HL-60/S4 (cell line): ENCODE data around the gene FGG.
"Not testable (repeated sequence)": the region's sequence is repeated elsewhere in the genome, so short reads cannot be mapped to it uniquely, and the experiment has no call there.

Source experiments
- in situ Hi-C: fragments of 300-500 bp; cut with MboI; formaldehyde crosslinking; loops from 2 replicates; pipeline ENCODE4 v1.14.3; 2022; ENCODE audit warnings: low sequenced_read_pairs

The FGG gene

DNA sequence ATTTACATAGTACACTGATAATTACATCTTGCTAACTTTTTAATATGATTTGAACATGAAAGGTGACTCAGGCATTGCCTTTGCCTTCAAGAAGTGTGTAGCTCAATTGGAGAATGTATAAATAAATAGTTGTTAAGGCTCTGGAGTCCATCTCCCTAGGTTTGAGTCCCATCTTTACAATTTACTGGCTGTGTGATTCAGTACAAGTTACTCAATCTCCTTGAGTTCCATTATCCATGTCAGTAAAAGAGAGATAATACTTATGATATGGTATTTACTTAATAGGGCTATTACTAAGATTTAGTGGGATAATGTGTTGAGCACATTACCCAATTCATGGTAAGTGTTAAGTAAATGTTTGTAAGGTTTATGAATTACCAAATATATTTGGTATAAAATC is 1.9 kb upstream of the FGG start:
- in situ Hi-C loops = no loop called here

DNA sequence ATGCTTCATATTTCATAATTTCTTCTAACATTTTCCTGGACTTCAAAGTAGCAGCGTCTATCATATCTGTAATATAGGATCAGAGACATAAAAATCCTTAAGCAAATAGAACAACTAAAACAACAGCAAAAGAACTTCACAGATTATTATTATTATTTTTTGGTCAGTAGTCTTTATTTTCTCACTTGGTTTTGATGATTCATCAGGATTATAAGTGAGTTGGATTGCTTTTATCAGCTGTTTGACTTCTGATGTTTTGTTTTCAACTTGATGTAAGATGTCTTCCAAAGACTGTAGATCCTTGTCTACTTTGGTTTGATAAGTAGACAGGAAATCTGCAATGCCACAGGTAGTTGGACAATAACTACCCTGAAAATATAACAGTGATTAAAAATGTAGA is 623 bp downstream of the FGG start:
- in situ Hi-C loops = no loop called here

DNA sequence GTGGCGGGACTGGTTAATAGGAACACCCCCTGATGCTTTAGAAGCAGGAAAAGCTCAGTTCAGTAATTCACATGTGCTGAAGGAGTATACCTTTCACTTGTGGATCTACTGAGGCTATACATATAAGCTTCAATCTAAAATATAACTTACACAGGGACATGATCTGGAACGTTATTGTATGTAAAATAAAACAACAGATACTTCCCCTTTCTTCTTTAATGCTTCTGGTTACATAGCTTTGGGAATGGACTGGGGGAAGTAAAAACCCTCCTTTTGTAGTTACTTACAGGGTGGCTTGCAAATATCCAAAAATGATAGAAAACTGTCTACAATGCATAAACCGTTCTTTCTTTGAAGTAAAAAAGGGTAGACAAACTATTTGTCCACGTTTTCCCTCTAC is 1.9 kb downstream of the FGG start:
- in situ Hi-C loops = no loop called here

DNA sequence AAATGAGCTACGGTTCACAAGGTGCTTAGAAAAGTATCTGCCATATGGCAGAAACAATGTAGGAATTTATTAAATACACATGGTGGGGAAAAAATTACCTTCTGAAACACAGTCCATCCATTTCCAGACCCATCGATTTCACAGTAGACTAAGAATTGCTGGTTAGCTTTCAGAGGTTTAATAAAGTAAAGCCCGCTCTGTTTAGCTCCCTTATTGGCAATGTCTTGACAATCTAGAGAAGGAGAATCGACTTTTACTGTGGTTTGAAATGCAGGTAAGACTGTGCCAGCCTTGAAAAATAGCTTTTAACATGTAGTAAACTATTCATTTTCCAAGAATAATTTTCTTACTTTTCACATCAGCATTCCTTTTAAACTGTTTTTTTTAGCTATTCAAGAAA is 2.9 kb downstream of the FGG start:
- in situ Hi-C loops = no loop called here

DNA sequence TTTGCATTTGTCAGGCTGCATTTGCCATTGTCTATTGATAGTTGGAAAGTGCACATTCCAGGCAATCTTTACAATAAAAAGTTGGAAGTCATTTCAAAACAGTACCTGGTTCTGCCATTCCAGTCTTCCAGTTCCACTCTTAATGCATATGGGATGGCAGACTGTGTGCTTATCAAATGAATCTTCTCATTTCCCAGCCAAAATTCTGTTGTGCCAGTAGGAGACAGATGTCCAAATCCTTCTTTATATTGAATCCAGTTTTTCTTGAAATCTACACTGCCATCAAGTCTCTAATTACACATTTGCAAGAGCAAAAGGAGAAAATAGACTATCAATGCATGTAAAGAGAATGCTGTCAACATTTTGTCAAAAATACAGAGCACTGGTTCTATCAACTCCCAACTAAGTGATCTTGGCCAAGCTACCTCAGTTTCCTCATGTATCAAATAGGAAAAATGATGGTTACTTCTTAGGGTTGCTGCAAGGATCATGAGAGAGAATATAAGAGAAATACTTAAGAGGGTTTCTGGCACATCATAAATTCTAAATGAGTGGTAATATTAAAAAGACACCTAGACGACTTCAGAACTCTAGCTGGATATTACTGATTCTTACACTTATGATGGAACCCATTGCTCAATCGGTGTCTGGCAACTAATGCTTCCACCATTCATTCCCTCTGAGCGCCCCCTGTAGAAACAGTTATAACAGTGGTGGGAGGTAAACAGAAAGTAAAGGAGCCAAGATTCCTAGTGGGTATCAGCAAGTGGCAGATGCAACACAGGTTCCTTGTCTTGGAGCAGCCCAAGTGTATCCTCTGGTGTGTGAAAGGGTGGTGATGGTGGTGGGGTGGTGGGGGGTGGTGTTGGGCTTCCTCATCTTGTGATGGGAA is 3.8 kb downstream of the FGG start:
- in situ Hi-C loops = no loop called here

DNA sequence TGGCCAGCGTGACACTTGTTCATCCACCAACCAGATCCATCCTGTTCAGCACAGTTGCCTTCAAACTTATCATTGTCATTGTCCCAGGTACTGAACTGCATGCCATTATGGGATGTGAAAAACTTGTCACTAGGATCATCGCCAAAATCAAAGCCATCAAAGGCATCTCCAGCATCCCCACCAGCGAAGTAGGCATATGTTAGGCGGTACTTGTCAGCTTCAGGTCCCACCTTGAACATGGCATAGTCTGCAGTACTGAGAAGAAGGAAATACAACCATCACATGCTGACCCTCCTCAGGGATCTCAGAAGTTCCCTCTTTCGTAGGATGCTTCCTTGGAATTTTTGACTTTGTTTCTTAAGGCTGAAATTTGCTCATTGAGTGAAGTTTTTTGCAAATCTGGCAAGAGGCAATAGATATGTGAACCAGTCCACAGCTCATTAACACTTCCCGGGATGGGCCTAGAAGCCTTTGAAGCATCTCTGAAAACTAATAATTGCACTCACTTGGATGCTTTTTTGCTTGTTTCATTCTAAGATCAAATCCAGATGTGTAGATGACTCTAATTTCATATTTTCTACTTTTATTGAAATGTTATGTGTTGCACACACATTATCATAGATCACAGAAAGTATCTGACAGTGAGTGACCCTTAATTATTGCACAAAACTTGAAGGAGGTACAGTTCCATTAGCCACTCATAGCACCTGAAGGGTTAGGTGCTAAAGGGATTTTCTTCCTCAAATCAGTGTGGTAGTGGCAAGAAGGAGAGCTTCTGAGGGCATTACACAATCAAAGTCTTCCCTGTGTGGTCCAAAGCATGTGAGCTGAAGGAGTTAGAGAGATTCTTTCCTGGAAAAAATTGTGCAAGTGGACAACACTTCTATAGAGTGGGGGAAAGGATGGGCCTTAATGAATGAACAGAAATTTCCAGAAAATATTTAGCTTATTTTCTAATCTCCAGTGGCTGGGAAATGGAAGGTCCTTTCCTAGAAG is 5.4 kb downstream of the FGG start:
- in situ Hi-C loops = no loop called here

DNA sequence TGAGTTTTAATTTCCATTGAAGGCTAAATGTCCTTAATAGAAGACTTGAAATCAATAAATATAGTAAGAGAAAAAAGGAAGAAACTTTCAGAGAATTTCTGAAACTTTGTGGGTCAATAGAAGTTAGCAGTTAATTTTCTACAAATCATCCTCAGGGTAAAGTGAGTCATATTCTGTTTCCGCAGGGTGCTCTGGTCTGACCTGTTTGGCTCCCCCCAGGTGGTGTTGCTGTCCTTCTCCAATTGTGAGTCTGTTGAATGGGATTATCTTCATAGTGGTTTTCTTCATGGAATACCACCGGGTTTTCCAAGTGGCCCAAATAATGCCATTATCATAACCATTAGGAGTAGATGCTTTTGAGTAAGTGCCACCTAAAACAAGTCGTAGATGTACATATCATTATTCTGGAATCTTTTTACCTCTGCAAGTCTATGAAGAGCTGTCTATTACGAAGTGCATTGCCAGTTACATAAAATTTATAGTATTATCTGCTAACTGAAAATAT is 7.7 kb downstream of the FGG start:
- in situ Hi-C loops = no loop called here

DNA sequence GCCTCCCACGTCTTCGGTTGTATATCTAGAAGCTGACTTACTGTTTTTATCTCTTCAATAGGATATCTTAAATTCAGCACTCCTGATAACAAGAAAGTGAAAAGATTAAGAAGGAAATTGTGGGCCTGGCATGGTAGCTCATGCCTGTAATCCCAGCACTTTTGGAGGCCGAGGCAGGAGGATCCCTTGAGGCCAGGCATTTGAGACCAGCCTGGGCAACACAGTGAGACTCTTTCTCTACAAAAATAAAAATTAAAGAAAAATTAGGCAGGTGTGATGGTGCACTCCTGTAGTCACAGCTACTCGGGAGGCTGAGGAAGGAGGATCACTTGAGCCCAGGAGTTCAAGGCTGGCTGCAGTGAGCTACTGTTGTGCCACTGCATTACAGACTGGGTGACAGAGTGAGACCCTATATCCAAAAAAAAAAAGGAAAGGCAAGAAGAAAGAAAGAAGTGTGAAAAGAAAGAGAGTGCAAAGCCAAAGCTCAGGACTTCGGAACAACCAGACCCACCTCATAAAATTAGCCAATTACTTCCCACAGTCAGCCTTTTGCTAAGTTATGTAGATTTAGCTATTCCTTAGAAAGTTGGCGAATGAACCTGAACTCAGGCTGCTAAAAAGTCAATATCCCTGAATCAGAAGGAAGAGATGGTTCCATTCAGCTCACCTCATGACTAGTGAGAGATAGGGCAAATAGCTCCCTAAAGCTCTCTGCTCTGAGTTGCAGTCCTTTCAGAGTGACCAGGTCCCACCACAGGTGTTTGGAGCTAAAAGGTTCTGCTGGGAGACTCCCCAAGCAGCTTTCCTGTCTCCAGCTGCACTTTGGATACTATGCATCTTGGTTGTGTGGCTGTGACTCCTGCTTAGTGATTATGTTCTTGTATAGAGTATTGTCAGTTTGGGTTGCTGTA is 9.2 kb downstream of the FGG start:
- in situ Hi-C loops = no loop called here

DNA sequence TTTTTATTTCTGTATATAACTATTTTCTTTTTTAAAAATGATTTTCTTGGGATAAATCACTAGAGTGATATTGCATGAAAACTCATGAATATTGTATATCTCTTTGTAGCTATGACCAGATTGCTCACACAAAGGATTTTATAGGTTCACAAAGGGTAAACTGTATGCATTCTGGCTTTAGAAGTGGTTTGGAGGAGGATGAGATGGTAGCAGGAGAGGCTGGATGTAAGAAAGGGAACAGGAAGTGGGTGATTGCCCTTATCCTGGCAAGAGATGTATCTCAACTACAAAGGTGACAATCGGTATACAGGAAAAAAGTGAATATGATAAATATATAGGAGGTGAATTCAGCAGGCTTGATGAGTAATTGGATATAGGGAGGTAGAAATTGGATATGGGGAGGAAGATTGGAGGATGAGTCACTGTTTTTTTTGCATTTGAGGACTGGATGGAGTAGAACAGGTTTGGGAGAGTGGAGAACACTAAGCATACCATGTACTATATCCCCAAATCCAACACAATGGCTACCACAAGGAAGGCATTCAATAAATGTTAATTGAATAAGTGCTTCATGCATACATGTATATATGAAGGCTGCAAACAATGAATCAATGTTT is 9.9 kb downstream of the FGG start:
- in situ Hi-C loops = no loop called here

DNA sequence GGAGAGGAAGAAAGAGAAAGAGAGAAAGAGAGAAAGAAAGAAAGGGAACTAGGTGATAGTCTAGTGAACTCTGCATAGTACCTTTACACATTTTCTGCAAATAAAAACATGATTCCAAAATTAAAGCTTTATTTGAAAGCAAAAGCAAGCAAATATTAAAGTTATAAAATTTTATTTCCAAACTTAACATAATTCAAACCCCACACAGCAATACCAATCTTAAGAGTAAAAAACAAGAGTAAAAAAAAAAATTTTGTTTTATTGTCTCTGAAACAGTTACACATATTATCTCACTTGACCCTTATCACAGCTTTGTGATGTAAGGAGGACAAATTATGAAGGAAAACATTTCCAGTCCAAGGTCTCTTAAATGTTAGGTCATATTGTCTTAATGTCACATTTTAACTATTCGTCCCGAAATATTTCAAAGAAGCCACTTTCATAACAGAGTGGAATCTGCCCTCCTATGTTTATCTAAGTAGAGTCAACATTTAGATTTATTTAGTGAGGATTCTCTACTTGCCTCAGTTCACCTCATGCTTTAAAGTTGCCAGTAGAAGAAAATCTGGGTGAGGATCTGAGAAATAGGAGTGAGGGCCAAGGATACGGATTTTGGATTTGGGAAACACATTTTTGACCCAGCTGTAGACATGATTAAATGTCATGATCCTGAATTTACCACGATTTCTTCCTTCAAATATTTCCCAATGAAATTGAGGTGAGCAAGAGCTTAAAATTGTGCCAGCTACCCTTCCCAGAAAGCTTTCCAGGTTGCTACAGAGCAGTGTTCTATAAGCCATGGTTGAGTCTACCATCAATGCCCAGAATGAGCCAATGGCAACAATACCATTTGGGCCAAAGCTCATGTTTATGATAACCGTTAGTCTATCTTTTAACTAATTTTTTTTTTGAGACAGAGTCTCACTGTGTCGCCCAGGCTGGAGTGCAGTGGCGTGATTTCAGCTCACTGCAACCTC is 14.4 kb downstream of the FGG start:
- in situ Hi-C loops = no loop called here

DNA sequence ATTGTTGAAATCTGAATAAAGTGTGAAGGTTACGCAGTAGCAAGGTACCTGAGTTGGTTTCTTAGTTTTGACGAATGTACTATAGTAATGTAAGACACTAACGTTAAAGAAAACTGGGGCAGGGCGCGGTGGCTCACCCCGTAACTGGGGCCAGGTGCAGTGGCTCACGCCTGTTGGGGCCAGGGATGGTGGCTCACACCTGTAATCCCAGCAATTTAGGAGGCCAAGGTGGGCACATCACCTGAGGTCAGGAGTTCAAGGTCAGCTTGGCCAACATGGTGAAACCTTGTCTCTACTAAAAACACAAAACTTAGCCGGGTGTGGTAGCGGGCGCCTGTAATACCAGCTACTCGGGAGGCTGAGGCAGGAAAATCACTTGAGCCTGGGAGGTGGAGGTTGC is 15.2 kb downstream of the FGG start:
- in situ Hi-C loops = not testable (repeated sequence)

DNA sequence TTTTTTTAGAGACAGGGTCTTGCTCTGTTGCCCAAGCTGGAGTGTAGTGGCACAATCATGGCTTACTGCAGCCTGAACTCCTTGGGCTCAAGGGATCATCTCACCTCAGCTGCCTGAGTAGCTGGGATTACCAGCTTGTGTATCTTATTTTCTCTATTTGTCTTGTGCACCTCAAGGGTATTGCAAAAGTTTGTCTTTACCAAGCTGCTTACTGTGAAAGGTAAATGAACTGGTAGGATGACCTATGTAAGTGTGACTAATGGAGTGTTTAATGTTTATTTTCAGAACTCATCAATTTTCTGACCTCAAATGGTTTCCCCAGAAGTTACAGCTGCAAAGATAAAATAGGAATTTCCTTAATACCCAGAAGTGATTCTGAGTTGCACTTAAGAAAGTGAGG is 16.6 kb downstream of the FGG start:
- in situ Hi-C loops = no loop called here

DNA sequence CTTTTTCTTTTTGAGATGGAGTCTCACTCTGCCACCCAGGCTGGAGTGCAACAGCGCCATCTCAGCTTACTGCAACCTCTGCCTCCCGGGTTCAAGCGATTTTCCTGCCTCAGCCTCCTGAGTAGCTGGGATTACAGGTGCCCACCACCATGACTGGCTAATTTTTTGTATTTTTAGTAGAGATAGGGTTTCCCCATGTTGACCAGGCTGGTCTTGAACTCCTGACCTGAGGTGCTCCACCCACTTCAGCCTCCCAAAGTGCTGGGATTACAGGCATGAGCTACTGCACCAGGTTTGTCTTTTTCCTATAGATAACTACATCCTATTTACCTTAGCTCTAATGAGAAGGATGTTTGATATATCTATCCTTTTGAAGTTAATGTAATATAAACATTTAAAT is 18.1 kb downstream of the FGG start:
- in situ Hi-C loops = not testable (repeated sequence)

DNA sequence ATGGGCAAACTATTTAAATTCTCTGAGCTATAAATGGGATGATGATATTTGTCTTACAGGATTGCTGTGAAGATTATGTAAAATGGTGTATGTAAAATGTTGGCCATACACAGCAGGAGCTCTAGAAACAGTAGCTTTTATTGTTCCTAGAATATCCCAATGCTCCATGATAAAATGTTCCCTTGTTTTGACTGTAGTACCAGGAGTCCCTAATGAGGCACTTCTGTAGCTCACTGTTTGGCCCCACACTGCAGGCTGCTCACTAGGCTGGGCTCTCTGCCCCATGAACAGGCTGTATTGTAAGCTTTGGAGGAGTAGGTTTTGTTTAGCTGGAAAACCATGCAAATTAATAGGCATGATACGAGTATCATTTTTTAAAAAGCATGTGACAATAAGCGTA is 18.6 kb downstream of the FGG start:
- in situ Hi-C loops = no loop called here

DNA sequence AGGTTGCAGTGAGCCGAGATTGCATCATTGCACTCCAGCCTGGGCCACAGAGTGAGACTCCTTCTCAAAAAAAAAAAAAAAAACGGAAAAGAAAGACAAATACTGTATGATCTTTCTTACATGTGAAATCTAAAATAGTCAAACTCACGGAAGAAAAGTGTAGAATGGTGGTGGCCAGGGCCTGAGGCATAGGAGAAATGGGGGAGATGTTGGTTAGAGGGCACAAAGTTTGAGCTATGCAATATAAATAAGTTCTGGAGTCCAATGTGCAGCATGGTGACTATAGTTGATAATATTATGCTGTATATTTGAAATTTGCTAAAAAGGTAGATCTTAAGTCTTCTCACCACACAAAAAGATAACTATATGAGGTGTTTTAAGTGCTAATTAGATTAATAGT is 20.6 kb downstream of the FGG start:
- in situ Hi-C loops = no loop called here

DNA sequence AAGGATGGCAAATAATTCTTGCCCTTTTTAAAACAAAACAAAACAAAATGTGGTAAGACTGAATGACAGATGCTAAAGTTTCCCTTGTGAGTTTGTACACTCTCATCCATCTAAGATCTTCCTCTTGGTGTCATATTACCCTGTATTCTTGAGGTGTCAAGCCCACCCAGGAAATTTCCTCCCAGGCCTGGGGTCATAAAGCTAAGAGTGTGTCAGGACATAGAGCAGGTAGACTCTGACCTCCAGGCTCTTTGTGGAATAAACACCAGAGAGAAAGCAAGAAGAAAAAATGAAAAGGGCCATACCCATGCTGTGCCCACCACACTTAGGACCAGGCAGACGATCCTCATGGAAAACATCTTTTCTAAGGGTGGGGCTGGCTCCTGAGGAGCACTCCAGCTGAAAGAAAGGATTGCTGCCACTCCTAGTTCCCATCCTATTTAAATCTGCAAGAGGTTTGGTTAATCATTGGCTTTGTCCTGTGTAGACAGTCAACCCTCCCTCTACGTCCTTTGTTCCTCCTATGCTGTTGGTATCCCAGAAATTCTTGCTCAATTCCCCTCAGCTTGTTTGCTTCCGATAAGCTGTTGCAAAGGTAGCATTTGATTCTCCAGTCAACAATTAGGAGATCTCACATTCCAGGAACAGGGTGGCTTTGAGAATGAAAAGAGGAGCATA is 22.0 kb downstream of the FGG start, which contains the start of gene FGA:
Gene FGA, minus strand, starts transcription at position 414 of the 678 bp plus-strand sequence. Its CDS starts 55 bp downstream, at position 359.
- in situ Hi-C loops = no loop called here

DNA sequence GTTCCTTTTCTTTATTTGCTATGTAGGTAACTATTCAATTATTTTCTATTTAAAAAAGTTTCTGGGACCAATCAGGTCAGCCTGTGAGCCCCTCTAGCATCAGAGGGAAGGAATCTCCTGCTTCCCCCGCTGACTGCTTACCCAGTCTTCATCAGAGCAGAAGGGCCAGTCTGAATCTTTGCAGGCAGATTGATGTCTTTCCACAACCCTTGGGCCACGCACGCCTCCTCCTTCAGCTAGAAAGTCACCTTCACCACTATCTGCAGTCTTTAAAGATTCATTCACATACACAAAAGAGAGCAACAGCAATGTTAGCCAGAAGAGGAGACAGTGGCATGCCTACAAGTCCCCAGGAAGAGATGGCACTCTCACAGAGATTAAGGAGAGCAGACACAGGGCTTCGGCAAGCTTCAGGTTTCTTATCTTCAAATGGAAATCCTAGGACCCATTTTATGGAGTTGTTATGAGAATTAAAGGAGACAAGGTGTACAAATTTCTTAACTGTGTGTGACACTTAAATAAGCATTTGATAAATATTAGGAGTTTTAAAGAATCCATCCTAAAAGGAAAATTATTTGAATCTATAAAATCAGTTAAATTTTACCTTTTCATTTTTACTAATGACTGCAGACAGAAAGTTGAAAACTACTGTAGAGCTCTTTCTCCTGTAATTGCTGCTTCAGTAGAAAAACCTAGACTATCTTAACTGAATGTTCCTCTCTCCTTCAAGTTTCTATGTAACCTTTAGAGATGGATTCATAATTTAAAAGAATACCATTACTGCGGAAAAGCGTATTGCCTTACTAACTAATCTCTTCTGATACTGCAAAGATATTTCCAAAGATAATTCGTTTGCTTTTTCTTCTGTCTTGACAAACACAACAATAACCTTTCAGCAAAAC is 22.9 kb downstream of the FGG start:
- in situ Hi-C loops = no loop called here
